NK-92 (cell line): ENCODE measurements around the gene RHBDD1.

ENCODE experiments used
- DNase-seq: peaks from one replicate; lab custom pipeline; 2025; ENCODE audit not compliant: unreplicated experiment; lab: John Stamatoyannopoulos, UW

RHBDD1 gene, protein sequence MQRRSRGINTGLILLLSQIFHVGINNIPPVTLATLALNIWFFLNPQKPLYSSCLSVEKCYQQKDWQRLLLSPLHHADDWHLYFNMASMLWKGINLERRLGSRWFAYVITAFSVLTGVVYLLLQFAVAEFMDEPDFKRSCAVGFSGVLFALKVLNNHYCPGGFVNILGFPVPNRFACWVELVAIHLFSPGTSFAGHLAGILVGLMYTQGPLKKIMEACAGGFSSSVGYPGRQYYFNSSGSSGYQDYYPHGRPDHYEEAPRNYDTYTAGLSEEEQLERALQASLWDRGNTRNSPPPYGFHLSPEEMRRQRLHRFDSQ

DNA sequence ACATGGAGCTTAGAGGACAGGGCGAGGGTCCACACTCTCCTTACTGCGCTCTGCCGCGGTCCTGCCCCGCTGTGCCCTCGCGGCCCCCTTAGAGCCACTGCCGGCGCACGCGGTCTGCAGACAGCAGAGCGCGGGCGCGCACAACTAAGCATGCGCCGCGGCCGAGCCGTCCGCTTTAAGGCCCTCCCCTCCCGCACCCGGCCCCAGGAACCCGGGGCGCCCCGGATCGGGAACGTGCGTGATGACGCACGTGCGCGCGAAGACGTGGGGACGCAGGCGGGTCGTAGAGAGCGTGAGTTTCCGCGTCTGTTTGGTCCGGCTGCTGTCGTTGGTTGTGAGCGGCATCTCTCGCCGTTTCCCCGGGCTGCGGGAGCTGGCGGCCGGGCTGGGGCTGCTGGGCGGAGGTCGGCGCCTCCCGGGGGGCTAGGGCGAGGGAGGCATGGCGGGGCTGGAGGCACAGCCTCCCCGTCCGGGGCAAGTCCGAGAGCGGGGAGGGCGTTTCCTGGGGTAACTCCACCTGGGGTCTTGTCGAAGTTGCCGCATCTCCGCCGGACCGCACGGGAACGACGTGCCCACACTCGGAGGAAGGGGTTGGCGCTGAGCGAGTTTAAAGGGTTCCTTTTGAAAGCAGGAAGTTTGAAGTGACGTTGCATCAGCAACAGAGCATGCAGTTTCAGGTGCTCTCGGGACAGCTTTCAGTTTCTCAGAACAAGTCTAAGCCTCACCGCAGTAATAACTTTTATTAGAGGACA lies at the start of gene RHBDD1:
RHBDD1 (plus strand) TSS at position 259 of the 752 bp plus-strand sequence. CDS start 28,640 bp downstream, outside the sequence.
- DNase-seq, result peak; percentile 54

DNA sequence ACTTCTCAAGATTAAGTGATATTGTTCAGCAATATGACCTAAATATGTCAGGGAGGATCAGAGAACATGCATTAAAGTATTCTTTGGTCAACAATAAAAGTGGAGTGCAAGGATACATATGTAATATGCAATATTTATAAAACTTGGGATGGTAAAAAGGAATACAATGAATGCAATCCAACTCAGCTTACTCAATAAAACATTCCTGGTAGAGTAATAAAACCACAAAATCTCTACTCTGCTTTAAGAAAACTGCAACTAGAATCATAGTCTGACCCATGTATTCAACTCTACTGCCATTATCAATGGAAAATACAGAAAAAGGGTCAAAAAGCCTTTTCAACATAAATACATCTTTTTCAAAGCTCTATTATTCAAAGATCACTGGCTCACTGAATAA lies 47.8 kb upstream of the RHBDD1 start:
- DNase-seq, result no peak

DNA sequence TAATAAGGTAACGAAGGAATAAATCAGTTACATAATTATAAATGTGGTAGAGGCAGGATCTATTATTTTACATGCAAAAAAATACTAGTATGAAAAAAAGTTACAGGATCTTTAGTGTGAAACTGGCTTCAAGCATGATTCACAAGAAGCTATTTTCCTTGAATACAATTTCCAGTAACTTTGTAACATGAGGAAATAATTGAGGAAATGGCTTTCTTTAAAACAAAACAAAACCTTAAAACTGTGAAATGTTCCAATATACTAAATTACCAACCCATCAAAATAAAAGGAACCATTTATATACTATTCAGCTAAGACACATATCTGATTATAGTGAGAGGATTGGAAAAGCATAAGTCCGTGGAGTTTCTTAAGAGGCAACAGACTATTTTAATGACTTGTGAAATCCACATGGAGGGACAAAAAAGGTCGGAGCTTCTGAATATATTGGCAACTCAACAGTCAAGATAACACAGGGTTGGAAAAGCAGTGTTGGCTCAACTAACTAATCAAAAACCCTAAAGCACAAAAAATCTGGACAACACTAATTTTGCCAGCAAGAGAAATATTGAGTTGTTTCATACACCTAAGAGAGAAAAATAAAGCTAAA lies 46.9 kb upstream of the RHBDD1 start:
- DNase-seq, result no peak

DNA sequence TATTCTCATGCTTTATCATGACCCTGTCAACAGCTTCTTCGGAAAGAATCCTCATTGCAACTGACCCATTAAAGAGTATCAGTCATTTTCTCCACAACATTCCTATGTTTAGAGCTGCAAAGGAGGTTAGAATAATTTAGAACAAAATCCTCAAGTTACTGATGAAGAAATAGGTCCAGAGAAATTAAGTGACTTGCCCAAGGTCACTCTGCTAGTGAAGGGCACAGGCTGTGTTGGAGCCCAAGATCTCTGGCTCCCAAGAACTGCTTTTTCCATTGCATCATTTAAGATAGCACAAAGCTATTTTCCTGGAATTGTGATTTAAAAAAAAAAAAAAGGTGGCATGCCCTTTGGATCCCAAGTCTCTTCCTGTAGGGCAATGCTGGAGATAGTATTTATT lies 45.8 kb upstream of the RHBDD1 start:
- no peak for DNase-seq

DNA sequence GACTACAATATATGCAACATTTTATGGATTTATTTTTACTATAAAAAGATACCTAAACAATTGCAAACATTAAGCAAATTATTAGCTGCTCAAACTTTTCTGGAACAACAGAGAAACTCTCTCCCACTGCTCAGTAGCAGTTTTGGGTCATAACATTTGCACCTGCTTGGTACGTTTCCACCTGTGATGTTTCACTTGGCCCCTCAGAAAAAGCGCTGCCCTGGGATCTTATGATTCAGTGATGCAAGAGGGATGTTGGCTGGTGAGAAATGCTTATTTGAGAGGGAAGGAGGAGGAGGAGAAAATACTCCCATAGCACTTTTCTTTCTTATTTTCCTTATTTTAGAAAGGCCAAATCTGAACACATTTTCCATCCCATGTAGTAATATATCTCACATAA lies 45.4 kb upstream of the RHBDD1 start:
- no peak for DNase-seq

DNA sequence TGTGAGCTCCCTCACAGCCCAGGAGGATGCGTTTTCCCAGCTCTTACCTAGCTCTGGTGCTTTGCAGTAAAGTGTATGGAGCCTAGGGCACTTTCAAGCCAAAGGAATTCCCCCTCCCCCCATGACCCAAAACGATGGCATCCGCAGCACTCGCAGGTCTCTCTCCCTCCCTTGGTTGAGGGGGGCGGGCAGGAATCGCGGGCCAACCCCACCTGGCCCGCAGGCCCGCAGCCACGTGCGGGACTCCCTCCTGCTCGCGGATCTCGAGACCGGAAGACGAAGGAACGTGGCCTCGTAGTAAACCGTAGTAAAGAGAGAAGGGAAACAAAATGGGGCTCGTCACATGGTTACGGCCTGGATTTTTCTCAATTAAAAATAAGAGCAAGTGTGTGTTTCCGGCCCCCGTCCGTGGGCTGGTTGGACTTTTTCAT lies 44.8 kb upstream of the RHBDD1 start:
- DNase-seq, result no peak

DNA sequence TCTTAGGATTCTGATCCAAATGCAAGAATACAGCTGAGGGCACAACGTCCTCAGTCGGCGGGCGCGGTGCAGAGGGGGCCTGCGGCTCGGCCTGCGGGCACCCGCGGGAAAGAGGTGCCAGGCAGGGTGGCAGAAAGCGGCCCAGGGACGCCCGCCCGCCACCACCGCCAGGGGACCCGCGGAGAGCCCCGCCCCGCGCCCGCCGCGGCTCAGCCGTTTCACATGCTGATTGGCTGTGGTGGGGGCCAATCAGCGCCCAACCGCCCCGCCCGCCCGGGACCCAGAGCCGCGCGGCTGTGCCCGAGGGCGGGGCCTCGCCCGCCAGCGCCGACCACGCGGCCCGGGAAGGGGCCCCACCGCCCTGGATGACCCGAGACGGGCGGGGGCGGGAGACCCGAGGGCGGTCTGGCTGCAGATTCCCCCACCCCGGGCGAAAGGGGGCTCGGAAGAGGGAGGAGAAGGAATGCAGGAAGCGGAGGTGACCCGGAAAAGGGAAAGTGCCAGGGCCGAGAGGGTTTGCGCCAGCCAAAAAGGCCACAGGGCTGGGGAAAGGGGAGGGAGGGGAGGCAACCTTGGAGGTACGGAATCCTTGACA lies 44.3 kb upstream of the RHBDD1 start:
- peak; percentile 26 for DNase-seq

DNA sequence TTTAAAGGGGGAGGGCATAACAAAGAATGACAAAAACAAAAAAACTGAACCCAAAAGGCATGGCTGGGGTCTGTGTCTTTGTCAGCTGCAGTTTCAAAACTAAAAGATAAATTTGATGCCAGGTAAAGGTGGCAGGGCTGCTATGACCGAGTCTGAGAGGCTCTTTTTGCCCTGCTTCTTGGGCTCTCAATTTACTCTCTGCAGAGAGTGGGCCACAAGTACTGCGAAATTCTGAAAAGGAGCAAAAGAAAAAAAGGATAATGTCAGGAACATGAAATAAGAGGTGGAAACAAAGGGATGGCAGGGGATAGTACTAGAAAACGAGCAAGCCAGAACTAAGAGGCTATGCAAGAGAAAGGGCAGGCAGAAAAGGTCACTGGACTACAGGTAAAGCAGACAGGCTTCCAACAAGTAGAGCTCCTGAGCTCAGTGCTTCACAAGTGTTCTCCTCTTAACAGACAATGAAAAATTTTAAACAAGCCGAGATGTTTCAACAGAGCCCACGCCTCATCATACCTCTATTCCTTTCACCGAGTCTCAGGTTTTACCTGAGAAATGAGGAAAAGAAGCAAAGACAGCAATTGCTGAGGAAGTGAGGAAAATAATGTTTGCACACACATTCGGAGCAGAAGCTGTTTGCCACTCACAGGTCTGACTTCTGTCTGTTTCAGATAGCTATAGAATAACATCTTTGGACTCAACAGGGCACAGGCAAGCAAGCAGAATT lies 43.5 kb upstream of the RHBDD1 start:
- DNase-seq, result no peak

DNA sequence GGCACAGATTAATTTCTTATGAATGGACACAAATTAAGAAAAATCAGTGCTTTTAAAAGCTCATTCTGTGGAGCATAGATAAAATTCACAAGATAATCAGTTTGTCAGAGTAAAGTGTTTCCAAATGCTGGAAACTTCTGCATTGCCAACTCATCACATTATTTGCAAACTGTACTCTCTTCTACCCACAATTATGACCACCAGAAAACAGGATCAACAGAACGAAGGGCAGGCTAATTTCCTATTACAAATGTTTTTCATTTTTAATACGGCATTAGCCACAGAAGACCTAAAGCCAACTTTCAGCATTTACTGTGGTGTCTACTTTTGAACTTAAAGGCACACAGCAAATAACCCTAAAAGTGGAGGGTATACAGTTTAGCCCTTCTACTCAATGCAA lies 42.2 kb upstream of the RHBDD1 start:
- no peak for DNase-seq

DNA sequence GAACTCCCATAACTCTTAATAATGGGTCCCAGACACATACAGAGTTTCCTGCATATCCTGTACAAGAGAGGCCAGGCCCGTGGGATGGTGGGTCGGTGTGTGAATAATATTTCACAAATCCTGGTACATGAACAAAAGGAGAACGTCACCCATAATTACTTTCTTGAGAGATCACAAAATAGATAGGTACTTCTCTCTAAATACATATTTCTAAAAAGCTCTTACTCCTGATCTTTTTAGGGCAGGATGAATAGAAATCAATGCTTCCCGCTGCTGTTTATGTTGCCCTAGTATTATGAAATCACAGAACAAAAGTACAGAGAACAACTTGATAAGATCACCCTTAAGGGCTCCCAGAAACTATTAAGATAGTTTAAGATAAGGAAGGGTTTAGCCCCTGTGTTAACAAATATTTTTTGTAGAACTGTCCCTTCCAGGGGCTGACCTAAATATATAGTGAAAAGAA lies 41.6 kb upstream of the RHBDD1 start:
- DNase-seq, result no peak

DNA sequence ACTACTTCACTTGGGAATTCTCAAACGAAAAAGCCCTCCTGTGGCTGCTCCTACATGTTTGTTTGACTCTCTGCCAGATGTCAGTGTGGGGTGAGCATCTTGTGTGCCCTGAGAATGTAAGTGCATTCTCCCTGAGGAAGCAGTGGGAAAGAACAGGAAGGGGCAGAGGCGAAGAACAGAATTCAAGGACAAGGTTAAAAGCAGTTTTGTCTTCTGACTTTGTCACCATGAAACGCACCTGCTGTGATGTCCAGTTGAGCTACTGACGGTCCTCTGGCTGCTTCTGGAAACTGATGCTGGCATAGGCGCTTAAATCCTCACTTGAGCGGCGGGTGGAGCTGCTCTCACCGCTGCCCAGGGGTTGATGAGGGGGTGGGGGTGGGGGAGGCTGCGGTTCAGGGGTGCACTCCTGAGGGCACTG lies 41.1 kb upstream of the RHBDD1 start:
- DNase-seq, result no peak

DNA sequence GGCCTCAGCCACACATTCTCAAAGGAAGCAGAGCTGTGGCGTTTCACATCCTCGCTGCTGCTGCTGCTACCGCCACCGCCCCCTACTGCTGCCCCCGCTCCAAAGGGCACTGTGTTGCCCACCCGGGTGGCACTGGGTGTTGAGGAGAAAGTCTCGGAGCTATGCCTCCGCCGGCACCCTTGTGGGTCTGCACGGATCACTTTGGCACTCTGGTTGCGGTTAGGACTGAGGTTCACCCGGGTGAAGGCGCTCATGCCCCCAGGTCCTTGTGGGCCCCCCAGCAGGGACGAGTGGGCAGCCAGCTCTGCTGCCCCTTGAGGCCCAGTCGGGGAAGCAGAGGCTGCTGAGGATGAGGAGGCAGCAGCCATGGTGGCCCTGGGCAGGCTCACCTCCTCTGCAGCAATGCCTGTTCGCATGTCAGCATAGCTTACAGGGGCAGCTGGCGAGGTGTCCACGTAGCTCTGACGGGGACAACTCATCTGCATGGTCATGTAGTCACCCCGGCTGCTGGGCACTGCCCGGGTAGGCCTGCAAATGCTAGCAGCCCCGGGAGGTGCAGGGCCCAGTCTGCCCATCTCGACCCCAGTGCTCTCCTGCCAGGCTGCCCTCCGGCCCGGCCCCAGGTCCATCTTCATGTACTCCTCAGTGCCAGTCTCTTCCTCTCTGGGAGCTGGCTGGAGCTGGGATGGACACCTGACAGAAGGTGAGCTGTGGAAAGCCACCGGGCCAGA lies 40.4 kb upstream of the RHBDD1 start:
- no peak for DNase-seq

DNA sequence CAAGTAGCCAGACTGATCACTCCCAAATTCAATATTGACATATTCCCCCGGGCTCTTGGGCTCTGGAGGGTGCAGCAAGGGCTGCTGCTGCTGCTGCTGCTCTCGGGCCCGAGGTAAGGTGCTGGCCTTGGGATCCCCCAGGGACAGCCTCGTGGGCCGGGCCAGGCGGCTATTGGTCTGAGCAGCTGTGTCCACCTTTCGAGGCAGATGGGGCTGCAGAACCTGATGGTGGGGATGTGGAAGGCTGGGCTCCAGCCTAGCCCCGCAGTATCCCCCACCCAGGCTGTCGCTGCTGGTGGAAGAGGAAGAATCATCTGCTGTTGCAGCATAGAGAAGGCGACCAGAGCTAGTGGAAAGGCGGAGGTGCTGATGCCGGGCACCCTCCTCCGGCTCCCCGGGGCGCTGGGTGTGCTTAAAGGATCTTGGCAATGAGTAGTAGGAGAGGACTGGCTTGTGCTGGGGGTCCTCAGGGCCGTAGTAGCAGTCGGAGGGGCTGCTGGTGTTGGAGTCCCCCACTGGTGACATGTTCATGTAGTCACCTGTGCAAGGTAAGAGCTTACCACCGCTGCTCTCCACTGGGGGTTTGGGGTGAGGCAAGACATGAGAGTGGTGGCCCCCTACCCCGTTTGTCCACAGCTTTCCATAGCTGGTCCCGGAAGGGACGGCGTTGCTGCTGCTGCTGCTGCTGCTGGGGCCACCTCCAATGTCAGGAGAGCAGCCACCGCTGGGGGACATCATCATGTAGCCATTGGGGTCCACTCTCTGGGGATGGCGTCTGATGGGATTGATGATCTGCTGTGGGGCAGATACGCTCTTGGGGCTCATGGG lies 39.6 kb upstream of the RHBDD1 start:
- no peak for DNase-seq

DNA sequence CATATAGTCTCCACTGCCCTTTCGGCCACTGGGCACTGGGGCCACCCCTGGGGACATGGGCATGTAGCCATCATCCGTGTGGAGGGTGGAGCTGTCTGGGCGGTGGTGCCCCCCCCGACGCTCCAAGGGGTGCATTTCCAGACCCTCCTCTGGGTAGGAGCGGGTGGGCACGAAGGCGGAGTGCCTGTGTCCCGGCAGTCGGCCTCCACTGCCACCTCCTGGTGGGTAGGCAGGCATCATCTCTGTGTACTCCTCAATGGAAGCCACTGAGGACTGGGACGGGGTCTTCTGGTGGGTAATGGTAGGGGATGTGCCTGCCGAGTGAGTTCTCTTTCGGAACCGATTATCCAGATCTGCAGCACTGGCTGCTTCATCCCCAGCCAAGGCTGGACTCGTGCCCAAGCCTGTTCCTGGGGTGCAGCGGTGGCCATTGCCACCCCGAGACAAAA lies 39.0 kb upstream of the RHBDD1 start:
- no peak for DNase-seq

DNA sequence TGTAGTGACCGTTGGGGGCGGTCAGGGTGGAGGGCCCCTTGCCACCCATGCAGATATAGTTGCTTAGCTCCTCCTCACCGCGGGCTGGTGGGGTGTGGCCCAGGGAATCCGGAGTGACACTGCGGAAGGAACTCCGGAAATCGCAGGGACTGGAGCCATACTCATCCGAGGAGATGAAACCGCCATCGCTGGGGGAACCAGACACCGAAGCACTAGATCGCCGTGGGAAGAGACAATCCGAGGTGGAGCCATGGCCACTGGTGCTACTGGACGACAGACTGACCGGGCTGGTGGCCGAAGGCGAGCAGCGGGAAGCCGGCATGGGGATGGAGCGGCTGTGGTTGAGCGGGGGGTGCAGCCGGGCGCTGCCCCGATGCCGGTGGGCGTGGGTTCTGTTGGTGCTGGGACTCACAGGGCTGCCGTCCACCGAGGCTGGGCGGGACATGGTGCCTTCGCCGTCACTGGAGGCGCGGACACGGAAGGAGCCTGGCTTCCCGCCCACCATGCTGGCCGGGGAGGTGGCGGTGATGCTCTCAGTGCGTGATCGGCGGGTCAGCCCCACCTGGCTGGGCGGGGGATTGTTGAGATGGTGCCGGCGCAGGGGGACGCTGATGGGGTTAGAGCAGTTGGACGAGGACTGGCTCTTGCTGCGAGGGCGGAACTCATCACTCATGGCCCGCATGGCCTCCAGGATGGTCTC lies 38.4 kb upstream of the RHBDD1 start:
- DNase-seq, result no peak

DNA sequence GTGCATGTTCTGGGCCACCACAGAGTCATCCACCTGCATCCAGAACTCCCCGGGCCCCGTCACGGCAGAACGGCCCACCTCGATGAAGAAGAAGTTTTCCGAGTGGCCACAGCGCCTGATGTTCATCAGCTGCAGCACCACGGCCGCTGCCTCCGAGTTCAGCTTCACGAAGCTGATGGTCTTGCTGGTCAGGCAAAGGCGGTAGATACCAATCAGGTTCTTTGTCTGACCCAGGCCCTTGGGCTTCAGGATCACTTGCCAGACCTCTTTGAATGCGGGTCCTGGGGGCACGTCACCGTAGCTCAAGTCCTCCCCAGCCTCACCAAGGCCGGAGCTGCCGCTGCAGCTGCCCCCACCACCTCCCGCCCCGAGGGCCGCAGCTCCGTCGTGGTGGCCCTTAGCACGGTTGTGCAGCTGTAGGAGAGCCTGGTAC lies 37.8 kb upstream of the RHBDD1 start:
- no peak for DNase-seq

DNA sequence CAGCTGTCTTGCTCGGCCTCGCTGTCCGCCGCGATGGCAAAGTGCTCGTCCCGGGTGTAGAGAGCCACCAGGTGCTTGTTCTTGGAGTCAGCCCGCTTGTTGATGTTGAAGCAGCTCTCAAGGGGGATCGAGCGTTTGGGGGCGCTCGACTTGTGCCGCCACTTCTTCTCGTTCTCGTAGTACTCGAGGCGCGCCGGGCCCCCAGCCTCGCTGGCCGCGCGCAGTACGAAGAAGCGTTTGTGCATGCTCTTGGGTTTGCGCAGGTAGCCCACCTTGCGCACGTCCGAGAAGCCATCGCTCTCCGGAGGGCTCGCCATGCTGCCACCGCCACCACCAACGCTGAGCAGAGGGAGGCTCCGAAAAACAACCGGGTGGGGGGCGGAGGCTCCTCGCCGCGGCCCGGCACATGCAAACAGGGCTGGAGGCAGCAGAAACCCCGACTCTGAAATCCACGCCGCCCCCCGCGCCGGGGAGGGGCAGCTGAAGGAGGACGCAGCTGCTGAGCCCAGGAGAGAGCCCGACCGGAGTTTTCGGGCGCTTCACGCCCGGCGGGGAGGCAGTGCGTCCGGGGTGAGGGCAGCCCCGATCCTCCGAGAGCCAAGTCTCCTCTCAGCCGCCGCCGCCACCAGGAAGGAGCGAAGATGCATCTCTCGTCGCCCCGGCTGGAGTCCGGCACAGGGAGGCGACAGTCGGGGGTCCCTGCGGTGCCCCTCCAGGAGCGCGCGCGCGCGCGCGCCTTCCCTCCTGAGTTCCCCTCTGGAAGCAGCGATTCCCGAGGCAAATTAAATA lies 37.2 kb upstream of the RHBDD1 start:
- no peak for DNase-seq
